Activated naive CD8-positive, alpha-beta T cell treated with anti-CD3 and anti-CD28 coated beads for 36 hours (primary cell): ENCODE data around the gene NRAP. TPM values are rescaled to one million over a fixed set of nuclear protein-coding genes. Genes with fewer than 3 reads are reported as not detected.

Source experiments
- DNase-seq: peaks from one replicate; pipeline ENCODE4 v3.0.0; 2021
- H3K27ac Mint-ChIP-seq: one replicate; pipeline ENCODE4 v1.8.0; 2022; ENCODE audit warnings: mild to moderate bottlenecking, moderate library complexity, mixed read lengths
- H3K27me3 Mint-ChIP-seq: one replicate; pipeline ENCODE4 v1.8.0; 2022; ENCODE audit warnings: mild to moderate bottlenecking, mixed read lengths
- H3K36me3 Mint-ChIP-seq: one replicate; pipeline ENCODE4 v1.8.0; 2021; ENCODE audit warnings: mild to moderate bottlenecking, mixed read lengths
- H3K4me1 Mint-ChIP-seq: one replicate; pipeline ENCODE4 v1.8.0; 2021; ENCODE audit warnings: mixed read lengths
- H3K4me3 Mint-ChIP-seq: one replicate; pipeline ENCODE4 v1.8.0; 2022; ENCODE audit warnings: mild to moderate bottlenecking, moderate library complexity, mixed read lengths
- H3K9me3 Mint-ChIP-seq: one replicate; pipeline ENCODE4 v1.8.0; 2022; ENCODE audit warnings: mixed read lengths
- total RNA-seq, 2 experiments: library from RNA; stranded (reverse); gene quantifications; one replicate each; pipeline ENCODE4 v1.2.3, GENCODE V29; 2021

The NRAP gene, protein sequence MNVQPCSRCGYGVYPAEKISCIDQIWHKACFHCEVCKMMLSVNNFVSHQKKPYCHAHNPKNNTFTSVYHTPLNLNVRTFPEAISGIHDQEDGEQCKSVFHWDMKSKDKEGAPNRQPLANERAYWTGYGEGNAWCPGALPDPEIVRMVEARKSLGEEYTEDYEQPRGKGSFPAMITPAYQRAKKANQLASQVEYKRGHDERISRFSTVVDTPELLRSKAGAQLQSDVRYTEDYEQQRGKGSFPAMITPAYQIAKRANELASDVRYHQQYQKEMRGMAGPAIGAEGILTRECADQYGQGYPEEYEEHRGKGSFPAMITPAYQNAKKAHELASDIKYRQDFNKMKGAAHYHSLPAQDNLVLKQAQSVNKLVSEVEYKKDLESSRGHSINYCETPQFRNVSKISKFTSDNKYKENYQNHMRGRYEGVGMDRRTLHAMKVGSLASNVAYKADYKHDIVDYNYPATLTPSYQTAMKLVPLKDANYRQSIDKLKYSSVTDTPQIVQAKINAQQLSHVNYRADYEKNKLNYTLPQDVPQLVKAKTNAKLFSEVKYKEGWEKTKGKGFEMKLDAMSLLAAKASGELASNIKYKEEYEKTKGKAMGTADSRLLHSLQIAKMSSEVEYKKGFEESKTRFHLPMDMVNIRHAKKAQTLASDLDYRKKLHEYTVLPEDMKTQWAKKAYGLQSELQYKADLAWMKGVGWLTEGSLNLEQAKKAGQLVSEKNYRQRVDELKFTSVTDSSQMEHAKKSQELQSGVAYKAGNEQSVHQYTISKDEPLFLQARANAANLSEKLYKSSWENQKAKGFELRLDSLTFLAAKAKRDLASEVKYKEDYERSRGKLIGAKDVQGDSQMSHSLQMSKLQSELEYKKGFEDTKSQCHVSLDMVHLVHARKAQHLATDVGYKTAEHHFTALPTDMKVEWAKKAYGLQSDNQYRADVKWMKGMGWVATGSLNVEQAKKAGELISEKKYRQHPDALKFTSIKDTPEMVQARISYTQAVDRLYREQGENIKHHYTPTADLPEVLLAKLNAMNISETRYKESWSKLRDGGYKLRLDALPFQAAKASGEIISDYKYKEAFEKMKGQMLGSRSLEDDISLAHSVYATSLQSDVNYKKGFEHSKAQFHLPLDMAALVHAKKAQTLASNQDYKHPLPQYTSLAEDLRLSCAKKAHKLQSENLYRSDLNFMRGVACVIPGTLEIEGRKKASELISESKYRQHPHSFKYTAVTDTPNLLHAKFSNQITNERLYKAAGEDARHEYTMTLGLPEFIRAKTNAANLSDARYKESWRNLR (N-terminal part only)
- not detected for total RNA-seq

DNA sequence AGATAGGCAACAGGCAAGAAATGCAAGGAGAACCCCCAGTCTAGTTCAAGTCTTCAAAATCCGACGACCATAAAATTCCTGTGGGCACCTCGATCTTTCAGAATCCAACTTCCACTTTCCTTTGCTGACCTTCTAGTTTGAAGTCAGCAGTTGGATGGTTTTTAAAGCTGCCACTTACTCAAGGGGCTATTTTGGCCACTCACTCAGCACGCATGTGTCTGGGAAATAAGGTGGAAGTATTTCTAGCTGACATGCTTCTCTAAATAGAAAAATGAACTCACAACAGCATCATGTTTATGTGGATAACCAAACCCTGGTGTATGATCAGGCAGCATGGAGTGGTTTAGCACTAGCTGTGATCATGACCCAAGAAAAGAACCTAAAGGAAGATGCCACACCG is at the start of gene NRAP:
NRAP (minus strand) TSS at position 134 of the 400 bp plus-strand sequence. CDS start 159 bp downstream, outside the sequence.
- Mint-ChIP-seq H3K27me3 (peaks cover 22% of the 10 kb centered on the region), H3K4me1 (peaks cover 16% of the 10 kb centered on the region), H3K36me3 (peaks cover 2% of the 10 kb centered on the region), H3K27ac (no peak within 1 kb of the TSS), H3K4me3 (no peak within 1 kb of the TSS), H3K9me3 (no peaks in the 10 kb centered on the region)
- no peak for DNase-seq

DNA sequence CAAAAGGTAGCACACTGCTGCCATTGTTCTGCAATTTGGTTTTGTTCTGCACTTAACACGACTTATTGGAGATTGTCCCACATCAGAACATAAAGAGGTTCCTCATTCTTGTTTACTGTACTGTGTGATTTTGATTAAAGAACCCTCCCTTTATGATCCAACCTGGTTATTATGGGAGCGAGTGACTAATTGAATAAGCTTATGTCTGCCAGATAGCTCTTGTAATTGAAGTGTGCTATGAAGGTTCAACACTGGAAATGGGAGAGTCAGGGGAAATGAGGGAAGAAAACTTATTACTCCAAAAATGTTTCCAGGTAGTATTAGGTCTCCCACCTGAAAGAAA is 49.8 kb upstream of the NRAP start:
- Mint-ChIP-seq H3K9me3 (peaks cover 1% of the 10 kb centered on the region), H3K27ac (no peak overlapping the region), H3K4me1 (peaks cover 8% of the 10 kb centered on the region), H3K4me3 (no peak overlapping the region), H3K27me3 (no peaks in the 10 kb centered on the region), H3K36me3 (peaks cover 33% of the 10 kb centered on the region)
- DNase-seq: no peak

DNA sequence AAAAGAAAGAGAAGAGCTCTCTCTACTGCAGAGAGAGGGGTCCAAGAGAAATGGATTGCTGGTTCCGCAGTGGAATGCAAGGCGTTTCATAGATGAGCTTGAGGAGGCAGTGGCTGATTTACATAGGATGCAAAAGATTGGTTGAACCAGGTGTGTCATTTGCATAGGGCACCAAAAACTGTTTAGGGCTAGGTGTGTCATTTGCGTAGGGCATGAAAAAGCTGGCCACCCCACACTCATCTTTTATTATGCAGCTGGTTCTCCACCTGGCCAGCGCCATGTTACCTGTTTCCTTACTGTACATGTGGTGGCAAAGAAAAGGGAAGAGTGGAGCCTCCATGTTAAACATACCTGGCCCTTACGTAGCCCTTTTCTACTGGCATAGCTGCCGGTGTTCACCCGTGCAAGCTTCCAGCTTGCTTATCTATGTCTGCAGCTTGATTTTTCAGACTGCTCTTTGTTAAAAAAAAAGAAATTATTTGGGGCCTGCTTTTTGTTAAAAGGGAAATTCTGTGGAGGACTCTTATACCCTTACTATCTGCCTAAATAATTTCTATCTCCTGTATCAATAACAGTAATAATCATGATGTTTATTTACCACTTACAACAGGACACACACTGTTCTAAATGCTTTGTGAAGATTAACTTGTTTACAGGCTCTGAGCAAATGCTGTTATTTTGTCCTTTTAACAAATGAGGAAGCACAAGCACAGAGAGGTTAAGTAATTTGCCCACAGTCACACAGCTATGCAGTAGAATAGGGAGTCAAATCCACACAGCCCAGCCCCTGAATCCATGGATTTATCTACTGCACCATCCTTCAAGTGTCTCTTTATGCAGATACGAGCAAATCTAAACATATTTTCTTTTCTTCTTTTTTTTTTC is 49.2 kb upstream of the NRAP start:
- Mint-ChIP-seq H3K4me1 (peaks cover 14% of the 10 kb centered on the region), H3K27me3 (no peaks in the 10 kb centered on the region), H3K4me3 (no peak overlapping the region), H3K9me3 (peaks cover 1% of the 10 kb centered on the region), H3K27ac (no peak overlapping the region), H3K36me3 (peaks cover 35% of the 10 kb centered on the region)
- DNase-seq: no peak

DNA sequence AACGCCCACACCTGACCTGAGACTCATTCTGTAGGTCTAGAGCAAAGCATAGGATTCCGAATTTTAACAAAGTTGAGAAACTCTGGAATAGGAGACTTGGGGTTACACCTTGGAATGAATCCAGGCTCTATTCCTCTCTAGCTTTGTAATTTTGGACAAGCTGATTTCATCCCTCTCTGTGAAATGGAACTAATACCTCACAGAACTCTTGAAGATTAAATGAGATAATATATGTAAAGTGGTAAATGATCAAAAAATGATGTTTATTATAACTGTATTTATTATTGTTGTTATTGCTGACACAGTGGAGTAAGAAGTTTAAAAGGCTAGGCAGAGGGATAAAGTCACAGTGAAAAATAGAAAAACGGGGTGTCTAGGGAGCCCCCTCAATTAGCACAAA is 48.2 kb upstream of the NRAP start:
- peaks cover 1% of the 10 kb centered on the region for H3K9me3 Mint-ChIP-seq
- H3K36me3 Mint-ChIP-seq: peaks cover 33% of the 10 kb centered on the region
- DNase-seq: no peak
- H3K4me1 Mint-ChIP-seq: peaks cover 19% of the 10 kb centered on the region
- no peaks in the 10 kb centered on the region for H3K27me3 Mint-ChIP-seq
- no peak overlapping the region for H3K4me3 Mint-ChIP-seq
- H3K27ac Mint-ChIP-seq: no peak overlapping the region

DNA sequence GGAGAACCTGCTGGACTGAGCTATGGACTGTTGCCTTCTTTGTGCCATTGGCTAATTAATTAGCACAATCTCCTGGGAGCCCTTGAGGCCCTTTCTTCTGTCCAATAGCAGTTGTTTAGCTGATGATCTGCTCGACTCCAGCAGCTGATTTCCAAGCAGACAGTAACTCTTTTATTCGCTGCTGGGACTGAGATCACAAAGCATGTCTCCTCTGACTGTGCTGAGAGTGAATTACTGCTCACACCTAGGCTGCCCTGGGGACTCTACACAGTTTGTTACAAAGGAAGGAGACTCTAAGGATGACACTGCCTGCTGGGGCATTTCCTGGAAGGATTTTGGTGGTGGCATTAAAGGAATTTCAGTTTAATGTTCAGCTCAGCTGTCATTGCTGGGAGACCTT is 47.3 kb upstream of the NRAP start:
- Mint-ChIP-seq H3K27ac (no peak overlapping the region), H3K36me3 (peaks cover 29% of the 10 kb centered on the region)

DNA sequence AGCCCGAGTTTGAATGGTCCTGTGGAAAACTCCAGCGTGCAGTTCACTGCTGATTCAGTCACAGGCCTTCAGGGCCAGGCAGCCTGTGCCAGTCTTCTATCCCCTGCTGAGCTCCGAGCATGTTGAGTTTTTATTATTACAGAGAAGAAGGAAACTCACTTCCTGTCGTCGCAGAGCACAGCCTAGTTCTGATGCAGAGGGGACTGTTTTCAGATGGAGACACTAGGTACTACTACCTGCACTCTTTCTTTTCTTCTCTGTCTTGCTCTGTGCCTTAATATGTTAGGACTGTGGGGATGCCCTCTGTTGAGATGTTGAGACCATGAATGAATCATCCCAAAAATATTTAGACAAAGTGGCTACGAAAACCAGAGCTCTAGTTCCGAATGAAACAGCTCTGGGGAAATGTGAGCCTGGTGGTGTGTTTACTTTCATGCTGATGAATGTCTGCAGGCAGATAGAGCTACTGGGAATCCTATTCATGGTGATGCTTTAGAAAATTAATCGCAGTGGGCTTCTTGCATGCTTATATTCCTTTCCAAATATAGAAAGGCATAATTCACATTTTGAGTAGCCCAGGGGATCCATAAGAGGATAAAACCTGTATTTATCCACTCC is 45.5 kb upstream of the NRAP start:
- Mint-ChIP-seq H3K4me3 (no peak overlapping the region), H3K9me3 (no peaks in the 10 kb centered on the region), H3K36me3 (peaks cover 18% of the 10 kb centered on the region), H3K27me3 (no peaks in the 10 kb centered on the region), H3K27ac (no peak overlapping the region), H3K4me1 (peaks cover 22% of the 10 kb centered on the region)
- DNase-seq: no peak

More for the DNA sequence above, 47.3 kb upstream of the NRAP start:
- Mint-ChIP-seq H3K9me3 (peaks cover 1% of the 10 kb centered on the region), H3K4me1 (peaks cover 24% of the 10 kb centered on the region), H3K27me3 (no peaks in the 10 kb centered on the region), H3K4me3 (no peak overlapping the region)
- no peak for DNase-seq

DNA sequence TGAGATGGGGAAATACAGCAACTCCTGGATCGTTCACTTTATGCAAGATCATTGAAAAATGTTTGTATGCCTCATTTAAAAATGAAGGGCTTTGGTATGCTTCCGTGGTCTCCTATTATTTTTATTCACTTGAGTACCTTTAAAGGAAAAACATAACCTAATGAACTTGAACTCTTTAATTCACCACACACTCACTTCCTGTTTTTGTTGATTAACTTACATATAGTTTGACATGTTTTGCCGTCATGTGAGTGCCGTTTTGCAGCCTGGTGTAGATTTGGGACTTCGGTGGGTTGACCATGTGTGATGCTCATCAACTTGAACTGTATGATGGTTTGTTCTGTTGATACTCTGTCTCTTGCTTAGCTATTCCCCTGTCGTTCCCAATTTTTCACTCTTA is 44.8 kb upstream of the NRAP start:
- Mint-ChIP-seq H3K27me3 (no peaks in the 10 kb centered on the region), H3K36me3 (peaks cover 15% of the 10 kb centered on the region), H3K4me3 (no peak overlapping the region), H3K4me1 (peaks cover 22% of the 10 kb centered on the region), H3K9me3 (no peaks in the 10 kb centered on the region), H3K27ac (peak overlapping the region; percentile 6)
- DNase-seq: no peak

DNA sequence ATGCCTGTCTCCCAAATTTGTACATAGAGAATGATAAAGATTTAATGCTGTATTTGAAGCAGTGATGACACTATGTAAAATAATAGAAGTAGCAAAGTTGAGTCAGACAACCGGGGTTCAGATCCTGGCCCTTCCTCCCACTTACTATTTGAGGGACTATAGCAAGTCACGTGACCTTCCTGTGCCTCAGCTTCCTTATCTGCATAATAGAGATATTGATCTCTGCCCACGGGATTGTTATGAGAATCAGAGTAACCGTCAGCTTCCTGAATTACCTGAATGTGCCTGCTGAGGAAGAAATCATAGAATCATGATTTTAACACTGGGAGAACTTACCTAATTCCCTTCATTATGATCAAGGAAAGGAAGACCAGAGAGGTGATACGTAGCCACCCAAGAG is 42.8 kb upstream of the NRAP start:
- Mint-ChIP-seq H3K36me3 (peaks cover 13% of the 10 kb centered on the region), H3K27ac (no peak overlapping the region)

DNA sequence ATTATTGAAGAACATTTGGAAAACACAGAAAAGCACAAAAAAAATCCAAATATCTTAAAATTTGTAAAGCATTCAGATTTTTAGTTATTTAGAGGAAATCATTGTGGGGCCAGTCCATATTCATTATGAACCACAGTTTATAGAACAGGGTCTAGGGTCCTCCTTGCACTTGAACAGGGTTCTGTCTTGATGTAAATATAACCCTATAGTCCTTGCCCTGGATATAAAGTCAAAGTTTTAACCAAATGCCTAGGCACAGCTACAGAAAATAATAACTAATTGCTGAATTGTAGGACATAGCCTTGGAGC is 41.5 kb upstream of the NRAP start:
- DNase-seq: no peak
- Mint-ChIP-seq H3K4me3 (no peak overlapping the region), H3K9me3 (no peaks in the 10 kb centered on the region), H3K4me1 (peaks cover 22% of the 10 kb centered on the region), H3K27me3 (no peaks in the 10 kb centered on the region), H3K36me3 (peaks cover 21% of the 10 kb centered on the region), H3K27ac (no peak overlapping the region)

More for the DNA sequence above, 42.8 kb upstream of the NRAP start:
- Mint-ChIP-seq H3K4me3 (no peak overlapping the region), H3K27me3 (no peaks in the 10 kb centered on the region), H3K4me1 (peaks cover 22% of the 10 kb centered on the region), H3K9me3 (no peaks in the 10 kb centered on the region)
- DNase-seq: no peak

DNA sequence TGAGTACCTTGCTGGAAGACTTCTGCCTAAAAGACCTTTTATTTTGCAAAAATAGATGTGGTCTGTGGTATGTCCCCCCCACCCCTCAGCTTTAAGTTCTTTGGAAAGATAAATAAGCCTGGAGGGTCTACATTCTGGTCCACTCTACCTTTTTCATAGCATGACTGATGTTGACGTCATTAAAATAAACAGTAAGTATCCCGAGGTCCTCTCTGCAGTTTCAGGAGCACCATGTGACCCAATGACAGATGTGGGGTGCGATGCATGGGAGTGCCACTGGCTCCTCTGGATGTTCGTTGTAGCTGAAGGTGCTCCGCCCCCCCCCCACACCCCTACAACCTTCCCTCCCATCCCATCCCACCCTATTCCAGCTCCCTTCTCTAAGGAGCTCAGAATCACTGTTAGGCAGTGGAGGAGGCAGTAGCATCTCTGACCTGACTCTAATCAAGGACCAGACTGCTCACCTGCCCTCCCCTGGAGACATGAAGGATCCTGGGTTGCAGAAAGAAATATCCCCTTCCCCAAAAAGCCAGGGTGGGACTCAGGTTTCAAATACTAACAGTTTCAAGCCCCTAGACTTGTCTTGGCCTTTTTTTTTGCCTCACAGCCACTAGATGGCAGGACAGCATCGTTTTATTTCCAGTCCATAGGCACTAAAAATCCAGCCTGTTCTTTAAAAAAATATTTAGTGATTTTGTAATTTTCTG is 40.9 kb upstream of the NRAP start:
- no peak for DNase-seq
- H3K4me3 Mint-ChIP-seq: no peak overlapping the region
- H3K36me3 Mint-ChIP-seq: peaks cover 23% of the 10 kb centered on the region
- H3K4me1 Mint-ChIP-seq: peaks cover 22% of the 10 kb centered on the region
- no peak overlapping the region for H3K27ac Mint-ChIP-seq
- H3K27me3 Mint-ChIP-seq: no peaks in the 10 kb centered on the region
- H3K9me3 Mint-ChIP-seq: no peaks in the 10 kb centered on the region

DNA sequence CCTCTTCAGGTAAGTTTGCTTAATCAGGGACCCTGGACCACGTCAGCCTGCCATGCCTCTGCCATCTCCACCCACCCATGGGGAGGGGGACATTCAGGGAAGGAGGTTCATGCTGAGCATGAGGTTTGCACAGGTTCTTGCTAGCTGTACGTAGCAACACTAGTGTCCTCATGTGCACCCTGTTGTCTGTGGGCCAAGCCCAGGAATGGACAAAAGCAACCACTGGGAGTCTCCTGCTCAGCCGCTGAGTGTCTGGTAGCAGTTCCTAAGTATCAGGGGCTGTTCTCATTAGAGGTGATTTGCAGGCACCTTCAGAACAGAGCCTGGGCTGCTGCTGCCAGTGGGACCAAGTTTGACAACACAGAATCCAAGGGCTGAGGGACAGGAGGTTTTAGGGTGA is 33.8 kb upstream of the NRAP start:
- H3K27me3 Mint-ChIP-seq: no peaks in the 10 kb centered on the region
- H3K4me3 Mint-ChIP-seq: no peak overlapping the region
- H3K27ac Mint-ChIP-seq: no peak overlapping the region
- H3K9me3 Mint-ChIP-seq: peaks cover 12% of the 10 kb centered on the region
- H3K36me3 Mint-ChIP-seq: peaks cover 55% of the 10 kb centered on the region
- H3K4me1 Mint-ChIP-seq: peaks cover 5% of the 10 kb centered on the region
- no peak for DNase-seq

DNA sequence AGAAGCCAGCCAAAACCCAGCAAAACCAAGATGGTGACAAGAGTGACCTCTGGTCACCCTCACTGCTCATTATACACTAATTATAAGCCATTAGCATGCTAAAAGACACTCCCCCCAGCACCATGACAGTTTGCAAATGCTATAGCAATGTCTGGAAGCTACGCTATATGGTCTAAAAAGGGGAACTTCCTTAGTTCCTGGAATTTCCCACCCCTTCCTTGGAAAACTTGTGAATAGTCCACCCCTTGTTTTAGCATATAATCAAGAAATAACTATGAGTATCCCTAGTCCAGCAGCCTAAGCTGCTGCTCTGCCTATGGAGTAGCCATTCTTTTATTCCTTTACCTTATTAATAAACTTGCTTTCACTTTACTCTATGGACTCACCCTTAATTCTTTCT is 31.9 kb upstream of the NRAP start:
- H3K27ac Mint-ChIP-seq: no peak overlapping the region
- peaks cover 69% of the 10 kb centered on the region for H3K36me3 Mint-ChIP-seq
- H3K4me3 Mint-ChIP-seq: no peak overlapping the region
- H3K4me1 Mint-ChIP-seq: peaks cover 5% of the 10 kb centered on the region
- peaks cover 12% of the 10 kb centered on the region for H3K9me3 Mint-ChIP-seq
- no peak for DNase-seq
- H3K27me3 Mint-ChIP-seq: no peaks in the 10 kb centered on the region

DNA sequence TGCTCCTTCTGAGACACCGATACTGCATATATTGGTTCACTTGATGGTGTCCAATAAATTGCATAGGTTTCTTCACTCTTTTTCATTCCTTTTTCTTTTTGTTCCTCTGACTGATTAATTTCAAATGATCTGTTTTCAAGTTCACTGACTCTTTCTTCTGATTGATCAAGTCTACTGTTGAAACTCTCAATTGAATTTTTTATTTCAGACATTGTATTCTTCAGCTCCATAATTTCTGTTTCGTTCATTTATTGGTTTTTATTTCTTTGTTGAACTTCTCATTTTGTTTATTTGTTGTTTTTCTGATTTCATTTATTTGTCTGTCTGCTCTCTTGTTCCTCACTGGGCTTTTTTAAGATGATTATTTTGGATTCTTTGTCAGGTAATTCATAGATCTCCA is 29.5 kb upstream of the NRAP start:
- peaks cover 78% of the 10 kb centered on the region for H3K36me3 Mint-ChIP-seq
- no peak for DNase-seq
- no peak overlapping the region for H3K27ac Mint-ChIP-seq
- no peak overlapping the region for H3K4me3 Mint-ChIP-seq
- peaks cover 33% of the 10 kb centered on the region for H3K9me3 Mint-ChIP-seq
- no peaks in the 10 kb centered on the region for H3K27me3 Mint-ChIP-seq
- peaks cover 24% of the 10 kb centered on the region for H3K4me1 Mint-ChIP-seq
